Anterior cingulate cortex (tissue), 58 donors: ENCODE results near the gene NTNG1.

Experiments
- DNase-seq, 58 donors: peaks; one replicate each; lab custom pipeline; 2025; lab: John Stamatoyannopoulos, UW

Gene NTNG1

GRCh38 chr1:107531065-107531908 lies 390.4 kb downstream of the NTNG1 start:
- no peak for DNase-seq

DNA sequence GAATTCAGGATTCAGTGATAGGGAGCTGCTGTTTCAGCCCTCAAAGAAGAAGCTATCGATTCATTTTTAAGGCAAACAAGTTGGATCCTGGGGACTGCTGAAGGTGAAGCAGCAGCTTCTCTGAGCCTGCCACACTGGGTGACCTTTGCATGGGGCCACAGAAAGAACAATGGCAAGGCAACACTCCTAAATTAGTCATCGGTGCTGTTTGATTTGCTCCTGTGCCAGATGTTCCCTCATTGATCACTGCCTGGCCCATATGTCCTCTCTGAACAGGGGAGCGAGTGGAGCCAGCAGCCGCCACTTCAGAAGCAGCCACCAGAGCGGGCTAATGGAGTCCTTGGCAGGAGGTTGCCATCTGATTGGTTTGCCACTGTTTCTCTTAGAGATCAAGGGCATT lies 391.5 kb downstream of the NTNG1 start:
- no peak for DNase-seq
